ENCODE results near the gene ZNF710.

DNA sequence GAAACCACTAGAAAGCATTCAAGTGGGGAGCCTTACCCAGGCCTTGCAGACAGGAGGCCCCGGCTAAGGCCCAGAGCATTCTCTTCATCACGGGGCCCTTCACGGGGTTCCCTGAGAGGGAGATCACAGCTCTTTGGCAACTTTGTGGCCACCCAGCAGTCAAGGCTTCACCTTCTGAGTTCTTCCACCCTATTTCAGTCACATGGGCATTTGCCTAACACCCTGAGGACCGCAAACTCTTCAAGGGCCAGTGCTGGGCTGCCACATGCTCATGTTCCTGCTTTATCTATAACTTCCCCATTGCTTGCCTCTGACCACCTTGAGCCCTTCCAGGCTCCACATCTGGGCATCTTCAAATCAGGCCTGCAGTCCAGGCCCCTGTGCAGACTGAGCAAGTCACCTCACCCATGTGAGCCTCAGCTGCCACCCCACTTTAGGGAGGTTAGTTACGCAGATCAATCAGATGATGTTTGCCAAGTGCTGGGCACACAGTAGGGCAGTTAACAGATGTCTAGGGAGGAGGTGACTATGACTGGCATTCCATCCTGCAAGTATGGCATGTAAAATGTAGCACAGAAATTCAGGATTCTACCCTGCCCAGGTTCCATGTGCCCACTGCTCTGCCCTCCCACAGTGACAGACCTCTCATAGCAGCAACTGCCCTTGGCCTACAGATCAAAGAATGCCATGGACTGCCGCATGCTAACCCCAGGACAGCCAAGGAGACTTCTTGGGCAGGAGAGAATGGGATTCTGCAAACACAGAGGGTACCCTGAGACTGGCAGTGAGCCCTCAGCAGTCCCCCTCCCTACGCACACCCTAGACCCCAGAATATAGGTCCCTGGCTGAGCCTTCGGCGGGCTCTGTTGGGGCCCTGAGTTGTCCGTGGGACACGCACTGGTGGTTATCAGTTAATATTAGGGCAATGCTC, 37.6 kb upstream of the ZNF710 start:
- TF ChIP-seq EZH2 (IDR thresholded peaks at IDR 0.05; ENCODE audit: borderline replicate concordance, insufficient read depth, low read length, poor library complexity, severe bottlenecking) = no peak
- TF ChIP-seq, protein P1, sequence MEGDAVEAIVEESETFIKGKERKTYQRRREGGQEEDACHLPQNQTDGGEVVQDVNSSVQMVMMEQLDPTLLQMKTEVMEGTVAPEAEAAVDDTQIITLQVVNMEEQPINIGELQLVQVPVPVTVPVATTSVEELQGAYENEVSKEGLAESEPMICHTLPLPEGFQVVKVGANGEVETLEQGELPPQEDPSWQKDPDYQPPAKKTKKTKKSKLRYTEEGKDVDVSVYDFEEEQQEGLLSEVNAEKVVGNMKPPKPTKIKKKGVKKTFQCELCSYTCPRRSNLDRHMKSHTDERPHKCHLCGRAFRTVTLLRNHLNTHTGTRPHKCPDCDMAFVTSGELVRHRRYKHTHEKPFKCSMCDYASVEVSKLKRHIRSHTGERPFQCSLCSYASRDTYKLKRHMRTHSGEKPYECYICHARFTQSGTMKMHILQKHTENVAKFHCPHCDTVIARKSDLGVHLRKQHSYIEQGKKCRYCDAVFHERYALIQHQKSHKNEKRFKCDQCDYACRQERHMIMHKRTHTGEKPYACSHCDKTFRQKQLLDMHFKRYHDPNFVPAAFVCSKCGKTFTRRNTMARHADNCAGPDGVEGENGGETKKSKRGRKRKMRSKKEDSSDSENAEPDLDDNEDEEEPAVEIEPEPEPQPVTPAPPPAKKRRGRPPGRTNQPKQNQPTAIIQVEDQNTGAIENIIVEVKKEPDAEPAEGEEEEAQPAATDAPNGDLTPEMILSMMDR (IDR thresholded peaks at IDR 0.05; ENCODE audit: poor library complexity, severe bottlenecking) = no peak
- TF ChIP-seq SMC3 (conservative IDR thresholded peaks at IDR 0.05; ENCODE audit: poor library complexity) = no peak
- no peak for TF ChIP-seq RAD21 (conservative IDR thresholded peaks at IDR 0.05)
- TF ChIP-seq, protein P2, sequence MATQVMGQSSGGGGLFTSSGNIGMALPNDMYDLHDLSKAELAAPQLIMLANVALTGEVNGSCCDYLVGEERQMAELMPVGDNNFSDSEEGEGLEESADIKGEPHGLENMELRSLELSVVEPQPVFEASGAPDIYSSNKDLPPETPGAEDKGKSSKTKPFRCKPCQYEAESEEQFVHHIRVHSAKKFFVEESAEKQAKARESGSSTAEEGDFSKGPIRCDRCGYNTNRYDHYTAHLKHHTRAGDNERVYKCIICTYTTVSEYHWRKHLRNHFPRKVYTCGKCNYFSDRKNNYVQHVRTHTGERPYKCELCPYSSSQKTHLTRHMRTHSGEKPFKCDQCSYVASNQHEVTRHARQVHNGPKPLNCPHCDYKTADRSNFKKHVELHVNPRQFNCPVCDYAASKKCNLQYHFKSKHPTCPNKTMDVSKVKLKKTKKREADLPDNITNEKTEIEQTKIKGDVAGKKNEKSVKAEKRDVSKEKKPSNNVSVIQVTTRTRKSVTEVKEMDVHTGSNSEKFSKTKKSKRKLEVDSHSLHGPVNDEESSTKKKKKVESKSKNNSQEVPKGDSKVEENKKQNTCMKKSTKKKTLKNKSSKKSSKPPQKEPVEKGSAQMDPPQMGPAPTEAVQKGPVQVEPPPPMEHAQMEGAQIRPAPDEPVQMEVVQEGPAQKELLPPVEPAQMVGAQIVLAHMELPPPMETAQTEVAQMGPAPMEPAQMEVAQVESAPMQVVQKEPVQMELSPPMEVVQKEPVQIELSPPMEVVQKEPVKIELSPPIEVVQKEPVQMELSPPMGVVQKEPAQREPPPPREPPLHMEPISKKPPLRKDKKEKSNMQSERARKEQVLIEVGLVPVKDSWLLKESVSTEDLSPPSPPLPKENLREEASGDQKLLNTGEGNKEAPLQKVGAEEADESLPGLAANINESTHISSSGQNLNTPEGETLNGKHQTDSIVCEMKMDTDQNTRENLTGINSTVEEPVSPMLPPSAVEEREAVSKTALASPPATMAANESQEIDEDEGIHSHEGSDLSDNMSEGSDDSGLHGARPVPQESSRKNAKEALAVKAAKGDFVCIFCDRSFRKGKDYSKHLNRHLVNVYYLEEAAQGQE (IDR thresholded peaks at IDR 0.05; ENCODE audit: borderline replicate concordance) = no peak
- no peak for TF ChIP-seq EP300 (conservative IDR thresholded peaks at IDR 0.05; ENCODE audit: poor library complexity, severe bottlenecking)
- TF ChIP-seq MXI1 (conservative IDR thresholded peaks at IDR 0.05; ENCODE audit: poor library complexity, severe bottlenecking) = no peak
- TF ChIP-seq POLR2AphosphoS5 (IDR thresholded peaks at IDR 0.05) = no peak

Data from neural cell (in vitro differentiated cells).